HCT116 (cell line): ENCODE measurements around the gene CELF4. TPM values are rescaled to one million over a fixed set of nuclear protein-coding genes. Genes with fewer than 3 reads are reported as not detected.

ENCODE experiments used
- ATAC-seq: fragments of 200-7000 bp; cut with Tn5 transposase; 2 replicates; pipeline ENCODE4 v1.9.1; 2020; ENCODE audit warnings: mild to moderate bottlenecking, moderate library complexity
- BruUV-seq: library from RNA; stranded (reverse); fragments of 400-500 nt; replicated peaks from 2 replicates; lab custom pipeline; 2021; lab: Mats Ljungman, UMichigan
- CTCF ChIA-PET: fragments of 300-600 bp; sonication (Branson Sonifier 250); formaldehyde crosslinking; loops from one replicate; lab custom pipeline; 2021; ENCODE audit warnings: antibody characterized with exemption; lab: Charles Lee
- POLR2A ChIA-PET: fragments of 300-600, 350-600 bp; sonication (Branson Sonifier 250); formaldehyde crosslinking; loops from one replicate; lab custom pipeline; 2021; ENCODE audit warnings: antibody characterized with exemption; lab: Charles Lee
- RAD21 ChIA-PET, 2 experiments: fragments of 300-600 bp; sonication (Branson Sonifier 250); formaldehyde crosslinking; loops; one replicate each; lab custom pipeline; 2023; ENCODE audit warnings: low total read pairs in 2 of 2; ENCODE audit not compliant: uncharacterized antibody in 2 of 2, unreplicated experiment in 2 of 2, low non-redundant PET in 1 of 2; lab: Charles Lee
- DNase-seq: peaks from one replicate; pipeline ENCODE4 v3.0.0-alpha.2; 2010; ENCODE audit warnings: low read depth, low spot score
- H2AFZ ChIP-seq: fragments of 200-600 bp; shearing (Covaris generic), sonication (generic); 2 replicates; pipeline ENCODE4 v1.6.1; 2017; ENCODE audit warnings: low read depth, mixed run types, mixed read lengths, antibody characterized with exemption, low read length; ENCODE audit not compliant: poor library complexity, severe bottlenecking
- H3K27ac ChIP-seq: 2 replicates; pipeline ENCODE4 v1.5.1; 2012; ENCODE audit warnings: low read depth, low read length
- H3K27me3 ChIP-seq: fragments of 200-600 bp; sonication (generic); 2 replicates; pipeline ENCODE4 v1.6.1; 2016; ENCODE audit warnings: mixed run types, low read length, mixed read lengths; ENCODE audit not compliant: insufficient read depth
- H3K36me3 ChIP-seq, 2 experiments: fragments of 200-500 bp in 1 of 2; fragments of 200-600 bp in 1 of 2; sonication (Bioruptor generic) in 1 of 2; sonication (generic) in 1 of 2; 2 replicates each; pipeline versions ENCODE4 v1.5.1 to v1.6.1; 2014 to 2016; ENCODE audit warnings: low read length in 2 of 2, inconsistent platforms in 1 of 2, mixed read lengths in 1 of 2, mixed run types in 1 of 2; ENCODE audit not compliant: insufficient read depth in 2 of 2, control insufficient read depth in 1 of 2
- H3K4me1 ChIP-seq, 2 experiments: fragments of 200-600 bp in 1 of 2; sonication (generic) in 1 of 2; 2 replicates each; pipeline versions ENCODE4 v1.5.1 to v1.6.1; 2012 to 2017; ENCODE audit warnings: low read length in 2 of 2, inconsistent platforms in 1 of 2, mild to moderate bottlenecking in 1 of 2, mixed read lengths in 1 of 2, mixed run types in 1 of 2, moderate library complexity in 1 of 2; ENCODE audit not compliant: insufficient read depth in 2 of 2, control insufficient read depth in 1 of 2
- H3K4me2 ChIP-seq: fragments of 200-600 bp; sonication (generic); 2 replicates; pipeline ENCODE4 v1.6.1; 2017; ENCODE audit warnings: mixed run types, low read length, mixed read lengths
- H3K4me3 ChIP-seq, 2 experiments: fragments of 200-600 bp in 1 of 2; sonication (generic) in 1 of 2; replicated peaks in 1 of 2; 2 replicates each; pipeline ENCODE4 v1.5.1; 2011 to 2016; ENCODE audit warnings: low read length in 2 of 2, control low read depth in 1 of 2, low read depth in 1 of 2, mild to moderate bottlenecking in 1 of 2, mixed read lengths in 1 of 2, mixed run types in 1 of 2
- H3K79me2 ChIP-seq: fragments of 200-600 bp; sonication (generic); 2 replicates; pipeline ENCODE4 v1.6.1; 2017; ENCODE audit warnings: mild to moderate bottlenecking, mixed run types, low read length, moderate library complexity, mixed read lengths; ENCODE audit not compliant: insufficient read depth
- H3K9ac ChIP-seq: fragments of 200-600 bp; sonication (generic); 2 replicates; pipeline ENCODE4 v1.6.1; 2016; ENCODE audit warnings: low read length, mixed read lengths
- H3K9me2 ChIP-seq: fragments of 200-600 bp; sonication (generic), shearing (Covaris generic); 2 replicates; pipeline ENCODE4 v1.6.1; 2017; ENCODE audit warnings: mixed run types, mild to moderate bottlenecking, moderate library complexity; ENCODE audit not compliant: insufficient read depth
- H3K9me3 ChIP-seq, 2 experiments: fragments of 200-500 bp in 1 of 2; fragments of 200-600 bp in 1 of 2; sonication (Bioruptor generic) in 1 of 2; sonication (generic) in 1 of 2; 2 replicates each; pipeline ENCODE4 v1.6.1; 2014 to 2017; ENCODE audit warnings: low read length in 2 of 2, mixed read lengths in 2 of 2, inconsistent platforms in 1 of 2, low read depth in 1 of 2, mild to moderate bottlenecking in 1 of 2, mixed run types in 1 of 2, moderate library complexity in 1 of 2; ENCODE audit not compliant: control insufficient read depth in 1 of 2, insufficient read depth in 1 of 2
- H4K20me1 ChIP-seq: fragments of 200-600 bp; sonication (generic), shearing (Covaris generic); 2 replicates; pipeline ENCODE4 v1.6.1; 2017; ENCODE audit warnings: mixed run types, mild to moderate bottlenecking, moderate library complexity; ENCODE audit not compliant: insufficient read depth
- ATF3 ChIP-seq: IDR thresholded peaks from 2 replicates; pipeline ENCODE4 v1.6.1; 2012
- CEBPB ChIP-seq: IDR thresholded peaks from 2 replicates; pipeline ENCODE4 v1.6.1; 2012; ENCODE audit warnings: low read depth
- CTCF ChIP-seq, 3 experiments: fragments of 200-600 bp in 1 of 3; sonication (generic) in 1 of 3; IDR thresholded peaks in 2 of 3; conservative IDR thresholded peaks in 1 of 3; 2 replicates each; pipeline ENCODE4 v1.5.1; 2012 to 2017; ENCODE audit warnings: low read depth in 2 of 3, low read length in 2 of 3, antibody characterized with exemption in 1 of 3, borderline replicate concordance in 1 of 3, control low read depth in 1 of 3, mild to moderate bottlenecking in 1 of 3, mixed read lengths in 1 of 3, mixed run types in 1 of 3, moderate library complexity in 1 of 3; ENCODE audit not compliant: insufficient read depth in 1 of 3
- EZH2 ChIP-seq: fragments of 200-600 bp; sonication (generic); IDR thresholded peaks from 2 replicates; pipeline ENCODE4 v1.6.1; 2017; ENCODE audit warnings: antibody characterized with exemption, mixed run types
- EZH2phosphoT487 ChIP-seq: fragments of 200-600 bp; IDR thresholded peaks from 2 replicates; pipeline ENCODE4 v1.6.1; 2018; ENCODE audit warnings: antibody characterized with exemption, borderline replicate concordance
- FOSL1 ChIP-seq: IDR thresholded peaks from 2 replicates; pipeline ENCODE4 v1.6.1; 2012; ENCODE audit warnings: low read depth
- JUND ChIP-seq: IDR thresholded peaks from 2 replicates; pipeline ENCODE4 v1.6.1; 2012
- POLR2AphosphoS5 ChIP-seq: IDR thresholded peaks from 2 replicates; pipeline ENCODE4 v1.6.1; 2011; ENCODE audit warnings: mild to moderate bottlenecking, low read depth, low read length, moderate library complexity
- REST ChIP-seq: IDR thresholded peaks from 2 replicates; pipeline ENCODE4 v1.6.1; 2012; ENCODE audit warnings: low read depth
- SP1 ChIP-seq: IDR thresholded peaks from 2 replicates; pipeline ENCODE4 v1.6.1; 2012; ENCODE audit warnings: low read depth
- ZBTB33 ChIP-seq: IDR thresholded peaks from 2 replicates; pipeline ENCODE4 v1.6.1; 2011; ENCODE audit warnings: mild to moderate bottlenecking, low read length, moderate library complexity; ENCODE audit not compliant: insufficient replicate concordance; ENCODE audit errors: extremely low read depth
- intact Hi-C: fragments of 100-400 bp; cut with micrococcal nuclease; formaldehyde crosslinking; loops from 2 replicates; pipeline ENCODE4 v1.10.0; 2022
- total RNA-seq: library from RNA; stranded (reverse); gene quantifications from one replicate; pipeline ENCODE4 v1.2.1, GENCODE V29; 2021; ENCODE audit not compliant: unreplicated experiment

Gene CELF4
- total RNA-seq, 1 experiment from 2014 or later, result not detected

- Histone ChIP-seq H3K4me2 (no peak overlapping the region), H3K4me3 (no peak overlapping the region), H3K4me1 (no peaks in the 10 kb centered on the region), H3K27me3 (peaks cover 21% of the 10 kb centered on the region; the same call in 1 of the 2 replicates), H3K9ac (no peak overlapping the region), H3K79me2 (no peaks in the 10 kb centered on the region), H3K9me3 (no peaks in the 10 kb centered on the region), H3K27ac (no peak overlapping the region), H3K9me2 (no peaks in the 10 kb centered on the region), H3K36me3 (no peaks in the 10 kb centered on the region), H2AFZ (no peak overlapping the region), H4K20me1 (no peaks in the 10 kb centered on the region)
- ChIA-PET CTCF (no interaction called here), POLR2A (no interaction called here), RAD21 (no interaction called here)
- ATAC-seq (no peak), DNase-seq (no peak)
- intact Hi-C loops, result no loop called here
- BruUV-seq, result no TSS peak
- TF ChIP-seq EZH2phosphoT487, result no peak
- no peak for TF ChIP-seq ATF3
- TF ChIP-seq REST, result no peak
Observed at GRCh38 chr18:37450434-37451132, 115.0 kb downstream of the CELF4 start.

GRCh38 chr18:37449618-37450017 lies 116.0 kb downstream of the CELF4 start:
- Histone ChIP-seq H3K9ac (no peak overlapping the region), H3K9me3 (no peaks in the 10 kb centered on the region), H2AFZ (no peak overlapping the region), H3K79me2 (no peaks in the 10 kb centered on the region), H3K4me2 (no peak overlapping the region), H4K20me1 (no peaks in the 10 kb centered on the region), H3K27ac (no peak overlapping the region), H3K9me2 (no peaks in the 10 kb centered on the region), H3K4me3 (no peak overlapping the region), H3K4me1 (no peaks in the 10 kb centered on the region), H3K36me3 (no peaks in the 10 kb centered on the region), H3K27me3 (peaks cover 21% of the 10 kb centered on the region; the same call in 1 of the 2 replicates)
- intact Hi-C loops, result no loop called here
- ChIA-PET RAD21 (no interaction called here), POLR2A (no interaction called here), CTCF (no interaction called here)
- no TSS peak for BruUV-seq
- no peak for DNase-seq
- no peak for ATAC-seq
- no peak for TF ChIP-seq SP1
- TF ChIP-seq ZBTB33, result no peak
- no peak for TF ChIP-seq CEBPB
- TF ChIP-seq CTCF (IDR thresholded peaks at IDR 0.05 in 2 of 3, conservative IDR thresholded peaks at IDR 0.05 in 1 of 3; ENCODE audit: borderline replicate concordance in 1 of 3, insufficient read depth in 1 of 3, low read depth in 2 of 3, low read length in 2 of 3), result no peak
- TF ChIP-seq EZH2, result no peak
- no peak for TF ChIP-seq FOSL1
- TF ChIP-seq POLR2AphosphoS5, result no peak
- no peak for TF ChIP-seq JUND
